Liver (tissue), 3 donors: Measurements from ENCODE around the gene TMEM94.

ENCODE experiments used
- EGR1 ChIP-seq, 2 donors: IDR thresholded peaks; 2 replicates each; pipeline ENCODE4 v1.6.1; 2016 to 2018; ENCODE audit warnings: antibody characterized with exemption in 2 of 2, low read depth in 2 of 2
- GABPA ChIP-seq, 2 donors: IDR thresholded peaks in 1 of 2; conservative IDR thresholded peaks in 1 of 2; 2 replicates each; pipeline ENCODE4 v1.6.1; 2016; ENCODE audit warnings: antibody characterized with exemption in 2 of 2, mild to moderate bottlenecking in 1 of 2, moderate library complexity in 1 of 2
- JUND ChIP-seq, 2 donors: IDR thresholded peaks; 2 replicates each; pipeline ENCODE4 v1.6.1; 2016; ENCODE audit warnings: antibody characterized with exemption in 2 of 2
- RAD21 ChIP-seq, 2 donors: IDR thresholded peaks; 2 replicates each; pipeline ENCODE4 v1.6.1; 2016; ENCODE audit warnings: antibody characterized with exemption in 2 of 2, mild to moderate bottlenecking in 2 of 2
- RXRA ChIP-seq, 2 donors: IDR thresholded peaks; 2 replicates each; pipeline ENCODE4 v1.6.1; 2017 to 2018; ENCODE audit warnings: antibody characterized with exemption in 2 of 2, mild to moderate bottlenecking in 1 of 2
- TF ChIP-seq, protein P1 (sequence below): fragments of 150-350 bp; IDR thresholded peaks from 2 replicates; pipeline ENCODE4 v1.5.1; 2017; ENCODE audit warnings: improper control_type of control experiment, low read depth, low read length; ENCODE audit not compliant: missing input control
- TF ChIP-seq, protein P2 (sequence below): IDR thresholded peaks from 2 replicates; pipeline ENCODE4 v1.6.1; 2016; ENCODE audit warnings: antibody characterized with exemption, mild to moderate bottlenecking
- TF ChIP-seq, protein P3 (sequence below): IDR thresholded peaks from 2 replicates; pipeline ENCODE4 v1.6.1; 2016; ENCODE audit warnings: antibody characterized with exemption
- TF ChIP-seq, protein P4 (sequence below): IDR thresholded peaks from 2 replicates; pipeline ENCODE4 v1.6.1; 2016; ENCODE audit warnings: antibody characterized with exemption
- TF ChIP-seq, protein P5 (sequence below): IDR thresholded peaks from 2 replicates; pipeline ENCODE4 v1.6.1; 2016; ENCODE audit warnings: antibody characterized with exemption
- donor health status: healthy.
- donor health status: healthy.

DNA sequence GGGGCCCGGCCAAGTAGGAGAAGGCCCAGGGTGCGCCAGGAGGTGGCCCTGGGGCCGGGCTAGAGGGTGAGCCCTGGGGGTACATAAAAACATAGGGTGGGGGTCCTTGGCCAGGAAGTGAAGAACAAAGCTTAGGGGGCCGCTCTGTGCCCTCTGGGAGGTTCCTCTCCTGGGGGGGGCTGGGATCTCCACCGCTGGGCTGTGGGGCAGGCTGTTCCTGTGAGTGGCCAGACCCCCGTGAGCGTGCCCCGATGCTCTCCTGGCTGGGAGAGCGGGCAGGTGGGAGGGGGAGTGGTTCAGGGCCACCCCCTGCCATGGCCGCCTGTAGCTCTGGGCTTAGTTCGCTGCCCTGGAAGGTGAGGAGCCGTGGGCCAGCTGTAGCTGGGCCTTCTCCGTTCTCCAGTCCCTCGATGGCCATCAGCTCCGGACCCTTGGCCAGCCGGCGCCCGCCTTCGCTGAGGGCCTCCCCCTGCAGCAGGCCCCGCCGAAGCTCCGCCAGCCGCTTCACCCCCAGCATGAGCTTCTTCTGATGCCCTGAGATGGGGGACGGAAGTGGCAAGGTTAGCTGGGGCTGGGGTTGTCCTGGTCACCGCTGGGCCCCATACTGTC lies 46.4 kb downstream of the TMEM94 start:
- TF ChIP-seq, protein P1, sequence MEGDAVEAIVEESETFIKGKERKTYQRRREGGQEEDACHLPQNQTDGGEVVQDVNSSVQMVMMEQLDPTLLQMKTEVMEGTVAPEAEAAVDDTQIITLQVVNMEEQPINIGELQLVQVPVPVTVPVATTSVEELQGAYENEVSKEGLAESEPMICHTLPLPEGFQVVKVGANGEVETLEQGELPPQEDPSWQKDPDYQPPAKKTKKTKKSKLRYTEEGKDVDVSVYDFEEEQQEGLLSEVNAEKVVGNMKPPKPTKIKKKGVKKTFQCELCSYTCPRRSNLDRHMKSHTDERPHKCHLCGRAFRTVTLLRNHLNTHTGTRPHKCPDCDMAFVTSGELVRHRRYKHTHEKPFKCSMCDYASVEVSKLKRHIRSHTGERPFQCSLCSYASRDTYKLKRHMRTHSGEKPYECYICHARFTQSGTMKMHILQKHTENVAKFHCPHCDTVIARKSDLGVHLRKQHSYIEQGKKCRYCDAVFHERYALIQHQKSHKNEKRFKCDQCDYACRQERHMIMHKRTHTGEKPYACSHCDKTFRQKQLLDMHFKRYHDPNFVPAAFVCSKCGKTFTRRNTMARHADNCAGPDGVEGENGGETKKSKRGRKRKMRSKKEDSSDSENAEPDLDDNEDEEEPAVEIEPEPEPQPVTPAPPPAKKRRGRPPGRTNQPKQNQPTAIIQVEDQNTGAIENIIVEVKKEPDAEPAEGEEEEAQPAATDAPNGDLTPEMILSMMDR: no peak
- TF ChIP-seq, protein P2, sequence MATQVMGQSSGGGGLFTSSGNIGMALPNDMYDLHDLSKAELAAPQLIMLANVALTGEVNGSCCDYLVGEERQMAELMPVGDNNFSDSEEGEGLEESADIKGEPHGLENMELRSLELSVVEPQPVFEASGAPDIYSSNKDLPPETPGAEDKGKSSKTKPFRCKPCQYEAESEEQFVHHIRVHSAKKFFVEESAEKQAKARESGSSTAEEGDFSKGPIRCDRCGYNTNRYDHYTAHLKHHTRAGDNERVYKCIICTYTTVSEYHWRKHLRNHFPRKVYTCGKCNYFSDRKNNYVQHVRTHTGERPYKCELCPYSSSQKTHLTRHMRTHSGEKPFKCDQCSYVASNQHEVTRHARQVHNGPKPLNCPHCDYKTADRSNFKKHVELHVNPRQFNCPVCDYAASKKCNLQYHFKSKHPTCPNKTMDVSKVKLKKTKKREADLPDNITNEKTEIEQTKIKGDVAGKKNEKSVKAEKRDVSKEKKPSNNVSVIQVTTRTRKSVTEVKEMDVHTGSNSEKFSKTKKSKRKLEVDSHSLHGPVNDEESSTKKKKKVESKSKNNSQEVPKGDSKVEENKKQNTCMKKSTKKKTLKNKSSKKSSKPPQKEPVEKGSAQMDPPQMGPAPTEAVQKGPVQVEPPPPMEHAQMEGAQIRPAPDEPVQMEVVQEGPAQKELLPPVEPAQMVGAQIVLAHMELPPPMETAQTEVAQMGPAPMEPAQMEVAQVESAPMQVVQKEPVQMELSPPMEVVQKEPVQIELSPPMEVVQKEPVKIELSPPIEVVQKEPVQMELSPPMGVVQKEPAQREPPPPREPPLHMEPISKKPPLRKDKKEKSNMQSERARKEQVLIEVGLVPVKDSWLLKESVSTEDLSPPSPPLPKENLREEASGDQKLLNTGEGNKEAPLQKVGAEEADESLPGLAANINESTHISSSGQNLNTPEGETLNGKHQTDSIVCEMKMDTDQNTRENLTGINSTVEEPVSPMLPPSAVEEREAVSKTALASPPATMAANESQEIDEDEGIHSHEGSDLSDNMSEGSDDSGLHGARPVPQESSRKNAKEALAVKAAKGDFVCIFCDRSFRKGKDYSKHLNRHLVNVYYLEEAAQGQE: no peak
- TF ChIP-seq, protein P3, sequence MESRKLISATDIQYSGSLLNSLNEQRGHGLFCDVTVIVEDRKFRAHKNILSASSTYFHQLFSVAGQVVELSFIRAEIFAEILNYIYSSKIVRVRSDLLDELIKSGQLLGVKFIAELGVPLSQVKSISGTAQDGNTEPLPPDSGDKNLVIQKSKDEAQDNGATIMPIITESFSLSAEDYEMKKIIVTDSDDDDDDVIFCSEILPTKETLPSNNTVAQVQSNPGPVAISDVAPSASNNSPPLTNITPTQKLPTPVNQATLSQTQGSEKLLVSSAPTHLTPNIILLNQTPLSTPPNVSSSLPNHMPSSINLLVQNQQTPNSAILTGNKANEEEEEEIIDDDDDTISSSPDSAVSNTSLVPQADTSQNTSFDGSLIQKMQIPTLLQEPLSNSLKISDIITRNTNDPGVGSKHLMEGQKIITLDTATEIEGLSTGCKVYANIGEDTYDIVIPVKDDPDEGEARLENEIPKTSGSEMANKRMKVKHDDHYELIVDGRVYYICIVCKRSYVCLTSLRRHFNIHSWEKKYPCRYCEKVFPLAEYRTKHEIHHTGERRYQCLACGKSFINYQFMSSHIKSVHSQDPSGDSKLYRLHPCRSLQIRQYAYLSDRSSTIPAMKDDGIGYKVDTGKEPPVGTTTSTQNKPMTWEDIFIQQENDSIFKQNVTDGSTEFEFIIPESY: no peak
- TF ChIP-seq EGR1 (IDR thresholded peaks at IDR 0.05; ENCODE audit: low read depth in 2 of 2) (no peak), JUND (IDR thresholded peaks at IDR 0.05) (no peak), RXRA (IDR thresholded peaks at IDR 0.05) (no peak), GABPA (IDR thresholded peaks at IDR 0.05 in 1 of 2, conservative IDR thresholded peaks at IDR 0.05 in 1 of 2) (no peak), RAD21 (IDR thresholded peaks at IDR 0.05) (no peak)
- TF ChIP-seq, protein P4, sequence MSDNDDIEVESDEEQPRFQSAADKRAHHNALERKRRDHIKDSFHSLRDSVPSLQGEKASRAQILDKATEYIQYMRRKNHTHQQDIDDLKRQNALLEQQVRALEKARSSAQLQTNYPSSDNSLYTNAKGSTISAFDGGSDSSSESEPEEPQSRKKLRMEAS: no peak
- TF ChIP-seq, protein P5, sequence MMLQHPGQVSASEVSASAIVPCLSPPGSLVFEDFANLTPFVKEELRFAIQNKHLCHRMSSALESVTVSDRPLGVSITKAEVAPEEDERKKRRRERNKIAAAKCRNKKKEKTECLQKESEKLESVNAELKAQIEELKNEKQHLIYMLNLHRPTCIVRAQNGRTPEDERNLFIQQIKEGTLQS: no peak
